GM19468 (cell line): Measurements from ENCODE around the gene RERE.

Experiments used
- ATAC-seq: cut with Tn5 transposase; IDR thresholded peaks from one replicate; pipeline ENCODE4 v1.9.1; 2021; ENCODE audit warnings: mild to moderate bottlenecking, moderate library complexity, moderate number of reproducible peaks; ENCODE audit not compliant: unreplicated experiment; ENCODE audit errors: extremely low read depth

Gene RERE

GRCh38 chr1:8817412-8818324 lies at the start of gene RERE:
Gene RERE, minus strand, starts transcription at chr1:8817640.
- ATAC-seq: peak; percentile 82

GRCh38 chr1:8866792-8867415 lies 49.5 kb upstream of the RERE start:
- ATAC-seq: no peak

- no peak for ATAC-seq
These were observed 48.8 kb upstream of the RERE start for GRCh38 chr1:8866173-8866791.

GRCh38 chr1:8864713-8865344 lies 47.4 kb upstream of the RERE start:
- no peak for ATAC-seq

- ATAC-seq: no peak
These were observed 46.4 kb upstream of the RERE start for GRCh38 chr1:8863794-8864233.

GRCh38 chr1:8863138-8863537 lies 45.7 kb upstream of the RERE start:
- ATAC-seq: no peak

GRCh38 chr1:8862528-8862927 lies 45.1 kb upstream of the RERE start:
- no peak for ATAC-seq

GRCh38 chr1:8860738-8861516 lies 43.5 kb upstream of the RERE start:
- ATAC-seq: no peak

GRCh38 chr1:8858888-8859706 lies 41.7 kb upstream of the RERE start:
- ATAC-seq: no peak

- no peak for ATAC-seq
These were observed 40.8 kb upstream of the RERE start for GRCh38 chr1:8858112-8858668.

GRCh38 chr1:8856689-8857412 lies 39.4 kb upstream of the RERE start:
- ATAC-seq: no peak

GRCh38 chr1:8854240-8854639 lies 36.8 kb upstream of the RERE start:
- no peak for ATAC-seq

GRCh38 chr1:8851060-8851459 lies 33.6 kb upstream of the RERE start:
- ATAC-seq: no peak

- no peak for ATAC-seq
These were observed 31.4 kb upstream of the RERE start for GRCh38 chr1:8848663-8849386.

- no peak for ATAC-seq
These were observed 30.6 kb upstream of the RERE start for GRCh38 chr1:8847990-8848389.

- no peak for ATAC-seq
These were observed 28.8 kb upstream of the RERE start for GRCh38 chr1:8846263-8846662.
